ENCODE data around the gene COL24A1.
A peak's percentile ranks its signal among the peaks of the same experiment; 100 is the strongest.
"Not testable (repeated sequence)": the region's sequence is repeated elsewhere in the genome, so short reads cannot be mapped to it uniquely, and the experiment has no call there.

COL24A1 gene

DNA sequence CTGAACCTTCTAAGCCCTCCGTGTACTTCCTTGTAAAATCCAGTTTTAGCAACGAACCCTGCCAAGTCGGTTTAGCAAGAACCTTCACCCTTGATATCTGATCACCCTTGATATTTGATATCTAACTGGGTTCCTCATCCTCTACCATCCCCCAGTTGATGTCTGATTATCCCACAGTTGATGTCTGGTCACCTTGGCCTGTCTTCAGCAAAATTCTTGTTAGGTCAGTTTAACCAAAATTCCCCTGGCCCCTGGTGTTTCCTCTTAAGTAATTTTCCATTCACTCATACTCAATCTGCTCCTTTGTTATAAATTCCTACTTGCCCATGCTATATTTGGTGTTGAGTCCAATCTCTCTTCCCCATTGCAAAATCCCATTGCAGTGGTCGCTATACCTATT lies 333.9 kb downstream of the COL24A1 start:
- DNase-seq (ENCODE audit: low read depth in 1 of 2, low spot score in 1 of 2): no peak

DNA sequence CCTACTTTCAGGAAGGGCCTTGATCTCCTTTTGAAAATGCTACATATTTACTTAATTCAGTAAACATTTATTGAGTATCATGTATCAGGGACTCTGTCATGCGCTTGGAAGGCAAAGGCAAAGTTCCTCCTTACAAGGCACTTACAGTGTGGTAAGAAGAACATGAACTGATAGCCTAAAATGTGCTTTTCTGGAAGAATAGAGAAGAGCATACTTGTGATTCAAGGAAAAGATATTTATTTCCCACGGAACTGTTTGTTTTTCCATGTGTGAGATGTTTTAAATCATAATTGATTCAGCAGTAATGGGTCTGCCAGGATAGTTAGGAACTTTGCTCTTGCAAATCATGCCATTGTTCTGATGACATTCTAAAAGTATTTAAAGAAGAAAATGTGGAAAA lies 338.2 kb downstream of the COL24A1 start:
- DNase-seq (ENCODE audit: low read depth in 1 of 2, low spot score in 1 of 2): no peak

DNA sequence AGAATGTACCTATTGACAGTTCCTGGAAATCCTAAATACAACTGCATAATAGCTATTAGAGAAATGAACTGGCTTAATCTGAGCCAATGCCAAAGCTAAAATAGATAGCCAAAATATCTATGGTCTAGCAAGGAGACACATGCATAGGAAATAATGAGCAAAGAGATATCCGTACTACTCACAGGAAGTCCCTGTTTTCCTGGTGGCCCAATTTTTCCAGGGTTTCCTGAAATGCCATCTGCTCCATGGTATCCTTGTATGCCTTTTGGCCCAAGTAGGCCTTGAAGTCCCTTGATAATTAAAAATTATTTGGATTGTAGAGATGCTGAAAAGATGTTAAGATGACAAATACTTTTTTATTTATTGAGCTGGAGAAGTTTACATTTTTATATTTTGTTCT lies 340.0 kb downstream of the COL24A1 start:
- DNase-seq (ENCODE audit: low read depth in 1 of 2, low spot score in 1 of 2): no peak

DNA sequence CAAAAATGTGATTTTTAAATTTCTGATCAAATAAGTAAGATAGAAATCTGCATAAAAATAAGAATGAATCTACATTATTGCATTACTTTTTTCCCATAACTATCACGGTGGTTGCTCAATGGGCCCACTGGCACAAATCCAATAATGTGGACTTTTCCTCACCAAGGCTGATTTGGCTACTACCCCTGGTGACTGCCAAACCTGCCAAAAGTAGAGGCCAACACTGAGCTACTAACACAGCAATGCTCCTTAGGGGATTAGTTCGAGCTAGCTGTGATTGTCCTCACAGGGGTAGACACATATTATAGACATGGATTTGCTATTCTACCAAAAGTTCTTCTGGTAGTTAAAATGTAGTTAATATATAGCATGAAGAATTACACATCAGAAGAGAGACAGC lies 340.7 kb downstream of the COL24A1 start:
- DNase-seq (ENCODE audit: low read depth in 1 of 2, low spot score in 1 of 2): no peak

DNA sequence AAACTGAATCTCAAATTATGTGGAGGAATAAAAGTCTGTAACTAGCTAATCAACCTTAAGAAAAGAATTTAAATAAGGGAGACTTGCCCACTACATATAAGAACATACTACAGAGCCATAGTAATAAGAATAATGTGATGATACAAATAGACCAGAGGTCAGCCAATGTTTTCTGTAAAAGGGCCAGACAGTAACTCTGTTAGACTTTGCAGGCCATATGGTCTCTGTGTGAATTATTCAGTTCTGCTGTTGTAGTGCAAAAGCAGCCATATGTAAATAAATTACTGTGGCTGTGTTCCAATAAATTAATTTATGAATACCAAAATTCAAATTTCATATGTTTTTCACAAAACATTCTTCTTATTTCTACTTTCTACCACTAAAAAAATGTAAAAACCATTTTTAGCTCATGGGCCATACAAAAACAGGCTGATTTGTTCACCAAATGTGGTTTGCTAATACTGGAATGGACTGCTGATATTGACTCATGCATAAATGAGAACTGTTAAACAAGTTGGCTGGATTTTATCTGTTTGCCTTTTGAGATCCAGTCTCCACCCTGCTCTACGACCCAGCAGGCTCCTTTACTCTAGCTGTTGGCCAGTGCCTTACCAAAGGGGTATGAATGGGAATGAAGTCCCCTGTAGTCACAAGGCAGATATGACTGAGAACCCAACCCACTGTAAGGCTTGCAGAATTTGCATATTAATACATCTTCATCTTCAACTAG lies 350.2 kb downstream of the COL24A1 start:
- DNase-seq (ENCODE audit: low read depth in 1 of 2, low spot score in 1 of 2): no peak

DNA sequence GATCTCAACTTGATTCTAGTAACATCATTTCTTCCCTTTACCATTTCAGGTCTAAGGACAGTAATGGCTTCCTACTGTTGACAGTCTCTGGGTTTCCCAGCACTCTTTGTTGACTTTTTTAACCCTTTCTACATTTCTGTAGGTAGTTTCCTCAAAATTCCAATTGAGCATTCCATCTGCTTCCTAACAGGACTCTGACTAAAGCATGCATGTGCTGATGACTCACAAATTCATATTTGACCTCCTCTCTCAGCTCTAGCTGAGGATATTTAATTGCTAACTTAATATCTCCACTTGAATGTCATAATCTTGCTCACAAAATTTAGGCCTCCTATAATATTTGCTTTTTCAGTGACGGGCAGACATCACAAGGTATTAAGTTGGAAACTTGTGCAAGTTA lies 355.1 kb downstream of the COL24A1 start:
- DNase-seq (ENCODE audit: low read depth in 1 of 2, low spot score in 1 of 2): no peak

DNA sequence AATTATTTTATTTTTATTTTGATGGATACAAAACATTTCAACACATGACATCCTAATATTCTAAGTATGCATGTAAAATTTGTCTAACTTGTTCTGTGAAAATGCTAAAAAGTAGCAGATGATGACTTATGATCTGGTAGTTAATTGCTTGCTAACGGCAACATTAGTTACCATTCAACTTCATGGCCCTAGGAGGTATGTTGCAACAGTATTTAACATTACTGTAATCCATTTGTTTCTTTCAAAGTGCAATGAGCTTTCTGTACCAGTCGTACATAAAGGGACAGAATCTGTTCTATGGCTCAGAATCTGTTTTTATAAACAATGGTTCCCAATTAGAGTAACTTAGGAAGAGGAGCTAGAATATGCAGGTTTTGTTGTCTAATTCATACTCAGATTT lies 356.8 kb downstream of the COL24A1 start:
- DNase-seq (ENCODE audit: low read depth in 1 of 2, low spot score in 1 of 2): no peak

DNA sequence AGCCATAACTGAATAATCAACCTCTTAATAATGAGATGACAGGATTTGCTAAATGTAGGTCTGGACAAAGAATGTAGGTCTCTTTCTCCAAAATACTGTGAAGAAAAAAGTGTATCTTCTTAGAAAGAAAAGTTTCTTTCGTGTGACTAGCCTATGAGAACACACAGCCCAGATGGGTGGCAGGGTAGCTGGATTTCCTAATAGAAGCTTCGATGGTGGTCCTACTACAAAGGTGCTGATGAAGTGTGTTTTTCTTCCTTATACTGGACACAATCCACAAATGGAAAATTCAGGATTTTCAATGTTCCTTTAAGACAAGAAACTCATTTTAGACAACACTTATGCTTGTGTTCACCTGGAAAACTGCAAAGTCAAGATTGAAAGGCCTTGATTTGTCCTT lies 358.2 kb downstream of the COL24A1 start:
- DNase-seq (ENCODE audit: low read depth in 1 of 2, low spot score in 1 of 2): no peak

DNA sequence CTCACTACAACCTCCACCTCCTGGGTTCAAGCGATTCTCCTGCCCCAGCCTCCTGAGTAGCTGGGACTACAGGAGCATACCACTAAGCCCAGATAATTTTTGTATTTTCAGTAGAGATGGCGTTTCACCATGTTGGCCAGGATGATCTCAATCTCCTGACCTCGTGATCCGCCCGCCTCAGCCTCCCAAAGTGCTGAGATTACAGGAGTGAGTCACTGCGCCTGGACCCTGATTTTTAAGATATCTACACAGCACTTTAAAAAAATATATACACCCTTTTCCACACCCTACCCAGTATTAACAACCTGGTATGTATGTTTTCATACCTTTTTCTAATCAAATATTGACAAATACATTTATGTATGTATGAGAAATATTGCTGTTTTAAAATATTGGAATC lies 379.6 kb downstream of the COL24A1 start:
- DNase-seq (ENCODE audit: low read depth in 1 of 2, low spot score in 1 of 2): not testable (repeated sequence)

DNA sequence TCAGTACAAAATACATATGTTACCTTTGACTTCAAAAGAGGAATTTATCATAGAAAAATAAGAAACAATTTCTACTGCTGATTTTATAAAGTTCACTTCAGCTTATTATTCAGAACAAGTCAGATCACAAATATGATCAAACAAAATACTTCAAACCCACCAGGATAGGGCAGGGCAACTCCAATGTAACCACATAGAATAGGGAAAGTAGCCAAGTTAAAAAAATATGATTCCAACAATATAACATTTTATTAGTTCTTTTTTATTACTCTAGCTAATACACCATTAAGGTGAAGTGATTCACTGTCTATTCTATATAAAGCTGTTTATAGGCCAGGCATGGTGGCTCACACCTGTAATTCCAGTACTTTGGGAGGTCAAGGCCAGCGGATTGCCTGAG lies 393.8 kb downstream of the COL24A1 start:
- DNase-seq (ENCODE audit: low read depth in 1 of 2, low spot score in 1 of 2): no peak

DNA sequence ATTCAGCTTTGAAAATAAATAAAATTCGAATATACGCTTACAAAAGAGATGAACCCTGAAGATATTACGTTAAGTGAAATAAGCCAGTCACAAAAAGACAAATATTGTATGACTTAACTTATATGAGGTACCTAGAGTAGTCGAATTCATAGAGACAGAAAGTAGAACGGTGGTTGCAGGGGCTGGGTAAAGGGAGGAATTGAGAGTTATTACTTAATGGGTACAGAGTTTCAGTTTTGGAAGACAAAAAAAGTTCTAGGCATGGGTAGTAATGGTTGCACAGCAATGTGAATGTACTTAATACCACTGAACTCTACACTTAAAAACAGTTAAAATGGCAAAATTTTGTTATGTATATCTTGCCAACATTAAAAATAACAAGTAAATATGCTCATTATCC lies 399.7 kb downstream of the COL24A1 start:
- no peak for DNase-seq (ENCODE audit: low read depth in 1 of 2, low spot score in 1 of 2)

DNA sequence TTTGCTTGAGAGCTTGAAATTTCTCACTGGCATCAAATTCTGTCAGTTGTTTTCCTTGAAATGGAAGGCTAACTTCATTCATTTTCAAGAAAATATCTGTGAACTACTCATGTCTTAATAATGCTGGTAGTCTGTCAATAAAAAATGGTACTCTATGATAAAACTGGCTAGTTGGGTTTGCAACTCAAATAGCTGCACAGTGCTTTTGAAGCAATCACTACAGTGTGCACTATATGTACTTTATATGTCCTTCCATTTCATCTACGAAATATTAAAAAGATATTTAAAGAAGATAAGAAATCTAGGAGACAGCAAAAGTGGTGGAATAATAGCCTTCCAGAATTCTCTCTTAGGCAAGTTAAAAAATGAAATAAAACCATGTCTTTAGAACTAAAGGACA lies 408.5 kb downstream of the COL24A1 start:
- no peak for DNase-seq (ENCODE audit: low read depth in 1 of 2, low spot score in 1 of 2)

DNA sequence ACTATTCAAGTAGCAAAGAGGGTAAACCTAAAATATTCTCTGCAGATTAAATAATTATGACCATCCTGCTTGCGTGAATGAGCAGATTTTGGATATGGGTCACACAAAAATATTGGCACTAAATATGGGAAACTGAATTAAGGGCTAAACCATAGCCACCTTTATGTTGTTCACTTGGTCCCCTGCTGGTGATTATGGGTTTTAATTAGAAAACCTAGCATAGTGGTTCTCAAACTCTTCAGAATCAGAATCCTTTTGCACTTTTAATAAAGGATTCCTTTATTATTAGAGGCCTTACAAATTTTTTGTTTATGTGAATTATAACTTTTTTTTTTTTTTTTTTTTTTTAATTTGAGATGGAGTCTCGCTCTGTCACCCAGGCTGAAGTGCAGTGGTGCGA lies 409.8 kb downstream of the COL24A1 start:
- no peak for DNase-seq (ENCODE audit: low read depth in 1 of 2, low spot score in 1 of 2)

DNA sequence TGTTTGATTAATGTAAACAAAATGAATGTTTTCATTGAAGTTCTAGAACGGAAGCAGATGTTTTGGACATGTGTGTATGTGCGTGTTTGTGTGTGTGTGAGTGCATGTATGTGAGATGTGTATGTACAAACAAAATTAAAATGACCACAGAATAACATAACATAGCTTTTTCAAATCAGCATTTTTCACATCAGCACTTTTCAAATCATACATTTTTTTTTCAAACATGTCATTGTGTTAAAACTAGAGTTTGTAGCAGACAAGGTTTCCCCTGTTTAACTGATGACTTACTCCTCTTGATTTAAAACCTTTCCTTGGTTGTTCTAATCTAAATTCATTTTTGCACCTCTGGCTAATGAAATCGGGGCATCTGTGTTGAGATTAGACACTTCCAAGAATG lies 412.8 kb downstream of the COL24A1 start:
- DNase-seq (ENCODE audit: low read depth in 1 of 2, low spot score in 1 of 2): no peak

DNA sequence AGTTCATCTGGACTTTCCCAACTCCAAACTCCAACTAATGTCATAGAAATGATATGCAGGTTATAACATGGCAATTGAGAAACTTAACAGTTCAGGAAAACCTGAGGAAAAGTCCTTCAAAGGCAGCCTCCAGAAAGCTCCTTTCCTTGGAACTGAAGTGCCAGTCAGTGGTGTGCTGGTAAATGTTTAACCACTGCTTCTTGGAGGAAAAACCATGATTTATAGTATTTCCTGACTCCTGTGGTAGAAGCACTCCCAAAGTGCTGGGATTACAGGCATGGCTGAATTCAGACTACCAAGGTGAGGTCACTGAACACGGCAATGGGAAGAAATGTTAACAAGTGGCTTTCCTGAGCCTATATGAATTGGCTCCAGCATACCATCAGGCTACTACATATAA lies 421.6 kb downstream of the COL24A1 start:
- no peak for DNase-seq (ENCODE audit: low read depth in 1 of 2, low spot score in 1 of 2)

DNA sequence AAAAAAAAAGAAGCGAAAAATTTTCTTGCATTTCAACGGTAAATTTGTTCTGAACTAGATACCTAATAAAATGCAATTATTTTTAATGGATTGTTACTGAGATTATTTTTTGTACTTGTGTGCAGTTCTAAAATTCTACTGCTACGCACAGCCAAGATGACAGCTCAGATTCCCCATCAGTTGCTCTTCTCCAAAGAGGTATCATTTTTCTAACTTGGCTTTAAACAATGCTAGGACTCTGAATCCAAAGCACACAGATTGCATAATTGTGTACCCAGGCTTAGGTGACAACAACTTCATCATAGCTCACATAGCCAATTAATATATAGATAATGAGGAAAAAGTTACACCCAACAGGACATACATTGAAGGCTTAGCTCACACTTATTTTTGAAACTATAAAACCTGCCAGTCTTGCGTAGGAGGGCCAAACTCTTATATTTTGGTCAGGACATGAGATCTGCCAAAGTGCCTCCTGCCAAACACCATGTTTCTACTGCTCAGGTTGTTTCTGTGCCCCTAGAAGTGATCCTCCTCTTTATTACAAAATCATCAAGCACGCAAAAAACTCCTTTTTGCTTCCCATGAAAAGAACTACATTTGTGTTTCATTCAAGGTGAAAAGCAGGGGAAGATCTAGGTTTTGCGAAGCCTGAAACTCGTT lies 437.8 kb downstream of the COL24A1 start:
- DNase-seq (ENCODE audit: low read depth in 1 of 2, low spot score in 1 of 2): no peak

DNA sequence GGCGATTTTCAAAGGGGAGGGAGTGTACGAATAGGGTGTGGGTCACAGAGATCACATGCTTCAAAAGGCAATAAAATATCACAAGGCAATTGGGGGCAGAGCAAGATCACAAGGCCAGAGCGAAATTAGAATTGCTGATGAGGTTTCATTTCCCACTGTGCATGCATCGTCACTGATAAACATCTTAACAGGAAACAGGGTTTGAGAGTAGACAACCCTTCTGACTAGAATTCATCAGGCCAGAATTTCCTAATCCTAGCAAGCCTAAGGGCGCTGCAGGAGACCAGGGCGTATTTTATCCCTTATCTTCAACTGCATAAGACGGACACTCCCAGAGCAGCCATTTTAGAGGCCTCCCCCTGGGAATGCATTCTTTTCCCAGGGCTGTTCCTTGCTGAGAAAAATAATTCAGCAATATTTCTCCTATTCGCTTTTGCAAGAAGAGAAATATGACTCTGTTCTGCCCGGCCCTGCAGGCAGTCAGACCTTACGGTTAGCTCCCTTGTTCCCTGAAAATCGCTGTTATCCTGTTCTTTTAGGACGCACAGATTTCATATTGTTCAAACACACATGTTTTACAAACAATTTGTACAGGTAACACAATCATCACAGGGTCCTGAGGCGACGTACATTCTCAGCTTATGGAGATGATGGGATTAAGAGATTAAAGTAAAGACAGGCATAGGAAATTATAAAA lies 442.0 kb downstream of the COL24A1 start:
- DNase-seq (ENCODE audit: low read depth in 1 of 2, low spot score in 1 of 2): not testable (repeated sequence)

DNA sequence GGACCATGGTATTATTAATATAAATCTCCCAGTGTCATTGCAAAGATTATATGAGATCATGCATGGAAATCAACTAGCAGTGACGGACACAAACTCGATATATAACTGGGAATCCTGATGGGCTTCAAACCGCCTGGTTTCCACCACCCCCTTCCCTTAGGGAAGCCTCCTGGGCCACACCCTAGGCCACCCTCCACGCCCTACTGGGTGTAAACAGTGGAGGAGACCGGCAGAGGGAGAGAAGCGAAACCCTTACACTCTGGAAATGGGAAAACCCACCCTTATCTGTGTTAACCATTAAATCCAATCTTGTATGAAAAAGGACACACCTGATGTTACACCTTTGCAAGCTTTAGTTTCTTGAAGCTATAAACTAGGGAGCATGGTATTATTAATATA lies 447.7 kb downstream of the COL24A1 start:
- DNase-seq (ENCODE audit: low read depth in 1 of 2, low spot score in 1 of 2): no peak

DNA sequence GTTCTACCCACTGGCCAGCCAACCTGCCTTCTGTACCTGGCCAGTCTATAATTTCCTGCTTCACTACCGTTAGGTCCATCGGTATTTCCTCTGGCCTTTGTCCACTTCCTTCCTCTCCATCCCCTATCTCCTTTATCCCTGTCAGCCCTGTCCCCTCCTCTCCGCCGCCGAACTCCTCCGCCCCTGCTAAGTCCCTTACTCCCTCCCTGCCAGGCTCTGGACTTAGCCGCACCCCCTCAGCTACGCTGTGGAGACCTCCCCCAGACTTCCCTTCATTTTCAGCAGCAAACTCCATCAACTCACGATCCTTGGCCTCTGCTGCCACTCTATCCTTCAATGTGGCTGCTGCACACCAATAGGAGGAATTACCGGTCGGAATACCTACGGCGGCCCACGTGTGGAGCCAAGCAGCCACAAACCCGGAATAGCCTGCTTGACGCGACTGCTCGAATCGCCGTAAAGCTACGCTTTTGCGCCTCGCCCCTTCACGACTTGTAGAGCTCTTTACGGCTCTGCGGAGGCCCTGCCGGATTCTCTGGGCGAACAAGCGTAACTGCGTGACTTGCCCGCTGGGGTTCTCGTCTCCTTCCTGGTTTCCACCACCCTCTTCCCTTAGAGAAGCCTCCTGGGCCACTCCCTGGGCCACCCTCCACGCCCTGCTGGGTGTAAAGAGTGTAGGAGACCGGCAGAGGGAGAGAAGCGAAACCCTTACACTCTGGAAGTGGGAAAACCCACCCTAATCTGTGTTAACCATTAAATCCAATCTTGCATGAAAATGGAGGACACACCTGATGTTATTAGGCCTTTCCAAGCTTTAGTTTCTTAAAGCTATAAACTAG lies 448.4 kb downstream of the COL24A1 start, which contains the start of gene ZNHIT6:
Gene ZNHIT6 (minus strand): TSS at position 444 of the 839 bp plus-strand sequence. CDS start 149 bp downstream, at position 295.
- DNase-seq (ENCODE audit: low read depth in 1 of 2, low spot score in 1 of 2): peak; percentile 66 to 73

DNA sequence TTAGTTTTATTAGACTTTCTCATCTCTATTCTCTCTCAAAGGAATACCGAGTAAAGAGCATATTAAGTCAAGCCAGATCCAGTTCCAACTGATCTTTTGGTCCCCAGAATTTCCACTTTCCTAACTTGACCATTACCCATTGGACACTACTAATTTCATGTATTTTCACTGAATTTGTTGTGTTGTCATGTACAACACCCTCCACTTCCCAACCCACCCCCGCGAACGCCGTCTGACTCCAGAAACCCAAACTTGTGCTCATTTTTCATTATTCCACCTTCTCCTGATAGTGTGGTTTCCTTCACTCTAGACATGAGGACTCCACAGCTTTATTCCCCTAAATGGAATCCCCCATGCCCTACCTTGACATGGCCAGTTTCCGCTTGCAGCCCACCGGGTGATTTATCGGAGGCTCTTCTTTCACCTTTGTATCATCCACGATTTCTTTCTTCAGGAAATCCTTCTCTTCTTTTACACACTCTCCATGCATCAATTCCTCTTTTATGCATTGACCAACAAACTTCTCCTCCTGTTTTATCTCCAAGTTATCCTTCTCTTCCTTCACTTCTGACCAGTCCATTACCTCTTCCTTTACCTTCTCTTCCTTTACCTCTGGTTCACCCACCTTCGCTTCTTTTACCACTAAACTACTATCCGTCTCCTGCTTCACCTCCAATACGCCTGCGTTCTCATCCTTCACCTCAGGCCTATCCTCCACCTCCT lies 449.1 kb downstream of the COL24A1 start:
- no peak for DNase-seq (ENCODE audit: low read depth in 1 of 2, low spot score in 1 of 2)

DNA sequence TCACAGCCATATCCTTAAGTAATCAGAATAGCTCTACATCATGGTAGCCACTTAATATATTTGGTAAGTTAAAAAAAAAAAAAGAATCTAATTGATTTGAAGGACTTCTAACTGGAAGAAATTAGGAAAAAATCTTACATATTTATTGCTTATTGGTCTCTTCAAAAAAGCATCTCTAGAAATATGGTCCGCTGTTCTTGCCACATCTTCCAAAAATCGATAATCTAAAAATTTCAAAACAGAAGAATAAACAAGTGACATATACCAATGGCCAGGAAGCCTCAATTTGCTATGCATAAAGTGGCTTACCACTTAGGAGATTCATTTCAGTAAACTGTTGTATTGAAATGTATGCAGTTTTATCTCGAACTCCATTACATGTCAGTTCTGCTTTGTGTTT lies 450.6 kb downstream of the COL24A1 start:
- DNase-seq (ENCODE audit: low read depth in 1 of 2, low spot score in 1 of 2): no peak

Data from activated T-helper 1 cell treated with anti-CD3 and anti-CD28 coated beads, Interleukin-2, amount 50 U/mL, for 16 hours (primary cell).